ENCODE measurements around the gene CYP21A2. TPM values are rescaled to one million over a fixed set of nuclear protein-coding genes. Genes with fewer than 3 reads are reported as not detected.

The CYP21A2 gene
- total and polyA plus RNA-seq, 12 donors, result 0.19 to 1.9 (median 0.62) TPM; not detected in 5

DNA sequence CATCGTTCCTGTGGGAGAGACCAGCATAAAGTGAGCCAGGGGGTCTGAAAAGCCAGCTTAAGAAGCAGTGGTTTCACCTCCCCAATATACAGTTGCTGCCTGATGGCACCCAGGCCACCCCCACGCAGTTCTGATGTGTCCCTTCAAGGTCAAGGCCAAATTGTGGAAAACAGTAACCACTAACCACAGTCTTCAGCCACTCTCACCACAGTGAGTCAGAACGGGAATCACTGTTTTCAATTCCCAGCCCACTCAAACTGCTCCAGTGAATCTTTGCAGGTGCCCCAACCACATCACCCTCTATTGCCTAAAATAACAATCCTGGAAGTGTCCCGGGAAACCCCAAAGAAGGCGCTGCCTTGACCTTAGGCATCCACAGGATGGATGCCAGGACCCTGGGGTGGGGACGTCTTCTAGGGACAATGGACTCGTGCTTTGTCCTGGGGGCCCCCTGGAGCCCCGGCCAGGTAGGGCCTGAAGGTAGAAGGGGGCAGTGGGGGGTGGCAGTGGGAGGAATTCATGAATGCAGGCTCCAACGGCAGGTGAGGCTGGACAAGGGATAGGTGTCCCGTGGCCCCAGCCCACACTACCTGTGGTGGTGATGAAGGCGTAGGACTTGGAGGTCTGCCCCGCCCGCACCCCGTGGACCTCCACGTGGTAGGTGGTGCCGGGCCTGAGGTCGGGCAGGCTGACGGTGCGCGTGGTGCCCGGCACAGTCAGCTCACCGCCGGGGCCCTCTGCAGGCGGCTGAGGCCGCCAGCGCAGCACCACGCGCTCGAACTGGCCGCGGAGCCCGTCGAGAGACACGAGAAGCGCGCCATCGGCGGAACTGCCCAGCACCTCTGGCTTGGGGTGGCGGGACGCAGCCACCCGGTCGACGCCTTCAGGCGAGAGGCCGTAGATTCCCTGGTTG lies 48.7 kb downstream of the CYP21A2 start:
- Histone ChIP-seq H3K27ac (peak overlapping the region; percentile 34 to 87 (median 78)), H3K4me3 (peak overlapping the region in 8 of 10 donors; percentile 2 to 39 (median 20)), H3K27me3 (peaks cover 0 to 27% (median 3%) of the 10 kb centered on the region in 7 donors), H3K9me3 (no peaks in the 10 kb centered on the region), H3K4me1 (peaks cover 0 to 41% (median 25%) of the 10 kb centered on the region in 9 donors), H3K36me3 (peaks cover 0 to 89% (median 14%) of the 10 kb centered on the region in 9 donors)
- TF ChIP-seq, protein P1, sequence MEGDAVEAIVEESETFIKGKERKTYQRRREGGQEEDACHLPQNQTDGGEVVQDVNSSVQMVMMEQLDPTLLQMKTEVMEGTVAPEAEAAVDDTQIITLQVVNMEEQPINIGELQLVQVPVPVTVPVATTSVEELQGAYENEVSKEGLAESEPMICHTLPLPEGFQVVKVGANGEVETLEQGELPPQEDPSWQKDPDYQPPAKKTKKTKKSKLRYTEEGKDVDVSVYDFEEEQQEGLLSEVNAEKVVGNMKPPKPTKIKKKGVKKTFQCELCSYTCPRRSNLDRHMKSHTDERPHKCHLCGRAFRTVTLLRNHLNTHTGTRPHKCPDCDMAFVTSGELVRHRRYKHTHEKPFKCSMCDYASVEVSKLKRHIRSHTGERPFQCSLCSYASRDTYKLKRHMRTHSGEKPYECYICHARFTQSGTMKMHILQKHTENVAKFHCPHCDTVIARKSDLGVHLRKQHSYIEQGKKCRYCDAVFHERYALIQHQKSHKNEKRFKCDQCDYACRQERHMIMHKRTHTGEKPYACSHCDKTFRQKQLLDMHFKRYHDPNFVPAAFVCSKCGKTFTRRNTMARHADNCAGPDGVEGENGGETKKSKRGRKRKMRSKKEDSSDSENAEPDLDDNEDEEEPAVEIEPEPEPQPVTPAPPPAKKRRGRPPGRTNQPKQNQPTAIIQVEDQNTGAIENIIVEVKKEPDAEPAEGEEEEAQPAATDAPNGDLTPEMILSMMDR (IDR thresholded peaks at IDR 0.05), result no peak
- DNase-seq (no peak), ATAC-seq (peak in 5 of 8 donors; percentile 1 to 16 (median 10))
- intact Hi-C loops (cut with DNase I), result no loop called here
- WGBS, 2 donors, result 26 to 28% methylated on average over 45 of the region's 45 CpGs

DNA sequence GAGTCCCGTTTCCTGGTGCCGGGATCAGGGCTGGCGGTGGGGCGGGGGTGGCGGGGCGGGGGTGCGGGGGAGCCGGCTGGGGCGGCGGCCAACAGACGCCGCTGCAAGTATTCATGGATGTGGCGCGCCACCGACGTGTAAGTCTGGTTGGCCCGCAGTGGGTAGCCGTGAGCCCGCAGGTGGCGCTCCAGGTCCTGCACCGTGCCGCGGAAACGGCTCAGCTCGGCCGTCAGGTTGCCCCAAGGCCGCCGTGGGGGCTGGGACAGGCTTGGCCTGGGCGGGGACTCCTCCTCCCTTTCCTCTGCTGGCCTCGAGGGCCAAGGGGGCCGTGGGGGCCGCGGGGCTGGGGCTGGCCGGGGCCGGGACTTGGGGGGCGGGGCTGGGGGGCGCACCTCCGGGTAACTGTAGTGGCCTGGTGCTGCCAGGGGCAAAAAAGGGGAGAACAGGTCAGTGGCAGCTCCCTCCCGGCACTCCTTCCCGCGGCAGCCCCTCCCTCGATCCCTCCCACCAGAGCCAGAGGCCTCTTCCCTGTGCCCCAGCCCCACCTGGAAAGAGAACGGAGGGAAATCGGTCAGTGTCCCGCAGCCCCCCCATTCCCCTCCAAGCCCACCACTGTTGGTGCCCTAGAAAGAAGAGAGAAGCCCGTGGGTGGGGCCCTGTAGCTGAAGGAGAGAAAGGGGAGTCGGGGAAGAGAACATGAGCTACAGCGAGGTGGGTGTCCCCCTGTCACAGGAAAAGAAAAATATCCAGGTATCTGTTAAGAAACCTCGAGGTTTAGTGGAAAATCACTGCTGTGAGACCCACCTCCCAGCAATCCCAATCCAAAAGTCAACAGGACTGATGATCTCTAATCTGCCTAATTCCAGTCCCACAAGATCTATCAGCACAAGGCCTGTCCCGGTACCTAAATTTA lies 49.6 kb downstream of the CYP21A2 start:
- H3K4me1 ChIP-seq, result peaks cover 3 to 41% (median 28%) of the 10 kb centered on the region in 9 donors
- DNase-seq (peak; percentile 88 to 90), ATAC-seq (peak; percentile 78 to 91 (median 90))
- peak overlapping the region; percentile 34 to 87 (median 78) for H3K27ac ChIP-seq
- H3K9me3 ChIP-seq, result no peaks in the 10 kb centered on the region
- WGBS, 2 donors, result 11 to 15% methylated on average over 35 to 49 of the region's 50 CpGs
- peaks cover 0 to 88% (median 14%) of the 10 kb centered on the region in 9 donors for H3K36me3 ChIP-seq
- H3K4me3 ChIP-seq, result peak overlapping the region in 8 of 10 donors; percentile 2 to 39 (median 20)
- H3K27me3 ChIP-seq, result peaks cover 0 to 27% (median 3%) of the 10 kb centered on the region in 7 donors
- TF ChIP-seq, protein P1 (IDR thresholded peaks at IDR 0.05), result peak; percentile 53 to 82 (median 66)
- intact Hi-C loops (cut with DNase I), result no loop called here

DNA sequence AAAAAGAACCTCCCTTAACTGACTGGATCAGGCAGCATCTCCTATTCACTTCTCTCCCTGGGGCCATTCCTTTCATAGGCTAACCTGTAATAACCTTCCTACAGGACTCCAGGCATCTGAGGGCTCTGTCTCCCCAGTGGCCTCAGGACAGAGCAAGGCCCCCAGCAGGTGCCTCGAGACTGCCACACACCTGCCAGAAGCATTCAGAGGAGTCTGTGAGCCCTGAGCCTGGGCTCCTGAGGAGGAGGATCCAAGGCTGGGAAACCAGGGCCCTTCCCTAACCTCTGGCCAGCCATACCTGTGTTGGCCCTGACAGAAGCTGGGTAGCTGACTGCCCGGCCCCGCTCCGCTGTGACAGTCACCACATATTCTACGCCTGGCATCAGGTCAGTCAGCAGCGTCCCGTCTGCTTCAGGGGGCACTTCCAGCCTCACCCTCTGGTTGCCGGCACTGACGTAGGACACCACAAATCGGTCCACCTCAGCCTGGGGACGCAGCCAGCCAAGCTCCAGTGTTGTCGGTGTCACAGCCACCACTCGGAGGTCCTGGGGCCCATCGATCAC lies 50.4 kb downstream of the CYP21A2 start:
- TF ChIP-seq, protein P1 (IDR thresholded peaks at IDR 0.05), result no peak
- peaks cover 3 to 42% (median 35%) of the 10 kb centered on the region in 9 donors for H3K4me1 ChIP-seq
- no peaks in the 10 kb centered on the region for H3K9me3 ChIP-seq
- DNase-seq, result no peak
- 91 to 93% methylated on average over 14 of the region's 14 CpGs for WGBS, 2 donors
- intact Hi-C loops (cut with DNase I), result no loop called here
- H3K4me3 ChIP-seq, result no peak overlapping the region
- H3K27ac ChIP-seq, result peak overlapping the region in 9 of 10 donors; percentile 63 to 87 (median 80)
- no peak for ATAC-seq
- peaks cover 0 to 88% (median 14%) of the 10 kb centered on the region in 9 donors for H3K36me3 ChIP-seq
- peaks cover 0 to 27% (median 3%) of the 10 kb centered on the region in 7 donors for H3K27me3 ChIP-seq

All from heart right ventricle (tissue), 16 donors.